NCI-H526 treated with DMSO at 0.1 percent for 48 hours (cell line): ENCODE measurements around the gene BLOC1S5.
"Not testable (repeated sequence)": the region's sequence is repeated elsewhere in the genome, so short reads cannot be mapped to it uniquely, and the experiment has no call there.

Source experiments
- DNase-seq: peaks from one replicate; lab custom pipeline; 2025; lab: John Stamatoyannopoulos, UW

The BLOC1S5 gene

GRCh38 chr6:7993399-7993798 lies 70.8 kb downstream of the BLOC1S5 start:
- no peak for DNase-seq

- DNase-seq, result no peak
These were observed 72.0 kb downstream of the BLOC1S5 start for GRCh38 chr6:7992002-7992815.

- no peak for DNase-seq
These were observed 72.7 kb downstream of the BLOC1S5 start for GRCh38 chr6:7991536-7991935.

- no peak for DNase-seq
These were observed 78.0 kb downstream of the BLOC1S5 start for GRCh38 chr6:7986219-7986618.

- not testable (repeated sequence) for DNase-seq
These were observed 80.2 kb downstream of the BLOC1S5 start for GRCh38 chr6:7983967-7984366.

GRCh38 chr6:7979831-7980230 lies 84.4 kb downstream of the BLOC1S5 start:
- DNase-seq, result no peak

- DNase-seq, result no peak
These were observed 85.5 kb downstream of the BLOC1S5 start for GRCh38 chr6:7978736-7979135.

- DNase-seq, result no peak
These were observed 87.6 kb downstream of the BLOC1S5 start for GRCh38 chr6:7976485-7977056.

- no peak for DNase-seq
These were observed 88.4 kb downstream of the BLOC1S5 start for GRCh38 chr6:7975764-7976146.

- DNase-seq, result no peak
These were observed 89.0 kb downstream of the BLOC1S5 start for GRCh38 chr6:7974938-7975763.

- no peak for DNase-seq
These were observed 89.6 kb downstream of the BLOC1S5 start for GRCh38 chr6:7974565-7974937.

GRCh38 chr6:7973584-7973983 lies 90.6 kb downstream of the BLOC1S5 start:
- no peak for DNase-seq

- DNase-seq, result no peak
These were observed 92.7 kb downstream of the BLOC1S5 start for GRCh38 chr6:7971499-7971898.

GRCh38 chr6:7970616-7971015 lies 93.6 kb downstream of the BLOC1S5 start:
- no peak for DNase-seq
